Upper lobe of left lung (tissue), 6 donors: Measurements from ENCODE around the gene SNED1. TPM values are rescaled to one million over a fixed set of nuclear protein-coding genes. Genes with fewer than 3 reads are reported as not detected.

ENCODE experiments used
- ATAC-seq, 2 donors: fragments of 200-7000 bp; cut with Tn5 transposase; one replicate each; pipeline ENCODE4 v1.9.1; 2022; ENCODE audit warnings: mild to moderate bottlenecking in 2 of 2, moderate library complexity in 2 of 2; ENCODE audit not compliant: low FRiP score in 2 of 2
- DNase-seq, 2 donors: peaks; one replicate each; pipeline ENCODE4 v3.0.0-alpha.2; 2019 to 2020
- H3K27ac ChIP-seq, 4 donors: fragments of 200-600 bp; sonication (generic); one replicate each; pipeline ENCODE4 v1.5.1; 2016 to 2019
- H3K27me3 ChIP-seq, 4 donors: fragments of 200-600 bp; sonication (generic); one replicate each; pipeline ENCODE4 v1.5.1; 2017 to 2019
- H3K36me3 ChIP-seq, 4 donors: fragments of 200-600 bp; sonication (generic); one replicate each; pipeline ENCODE4 v1.5.1; 2016 to 2019
- H3K4me1 ChIP-seq, 4 donors: fragments of 200-600 bp; sonication (generic); one replicate each; pipeline ENCODE4 v1.5.1; 2018 to 2019
- H3K4me3 ChIP-seq, 4 donors: fragments of 200-600 bp; sonication (generic); one replicate each; pipeline ENCODE4 v1.5.1; 2017 to 2019; ENCODE audit warnings: mild to moderate bottlenecking in 2 of 4, moderate library complexity in 1 of 4
- H3K9me3 ChIP-seq, 4 donors: fragments of 200-600 bp; sonication (generic); one replicate each; pipeline ENCODE4 v1.5.1; 2018 to 2019
- EP300 ChIP-seq, 4 donors: sonication (generic); formaldehyde crosslinking; IDR thresholded peaks; one replicate each; pipeline ENCODE4 v1.5.1; 2017; ENCODE audit warnings: antibody characterized with exemption in 4 of 4, control low read depth in 2 of 4
- POLR2A ChIP-seq, 4 donors: fragments of 450-650 bp; IDR thresholded peaks; one replicate each; pipeline ENCODE4 v1.5.1; 2016 to 2017; ENCODE audit warnings: antibody characterized with exemption in 4 of 4, mild to moderate bottlenecking in 2 of 4
- POLR2AphosphoS5 ChIP-seq, 2 donors: sonication (generic); formaldehyde crosslinking; IDR thresholded peaks; one replicate each; pipeline ENCODE4 v1.5.1; 2017; ENCODE audit warnings: antibody characterized with exemption in 2 of 2
- WGBS, 2 donors: methylation state at CpG; one replicate each; pipeline ENCODE4 v1.1.5; 2017 to 2018; 5-methylcytosine and 5-hydroxymethylcytosine counted together
- total RNA-seq, 6 donors: library from RNA; depleted of rRNA in 4 of 6; stranded (reverse); fragments of >200 nt in 4 of 6; gene quantifications; one replicate each; pipeline versions ENCODE4 v1.1.0 to v1.2.1, GENCODE V29; 2016 to 2021
- TF ChIP-seq, protein P1 (sequence below), 6 experiments: fragments of 450-650 bp in 4 of 6; fragments of 200-600 bp in 2 of 6; sonication (generic) in 2 of 6; IDR thresholded peaks; one replicate each; pipeline ENCODE4 v1.5.1; 2016 to 2019; ENCODE audit warnings: antibody characterized with exemption in 6 of 6
- donor health status: DM: no; HTN: no; CAD: no; lungs with moderate emphysema.
- donor health status: DM: no; HTN: yes; CAD: no; lungs with severe emphysema.

SNED1 gene
- total RNA-seq, 6 donors from 2014 or later: 26.0 to 189 (median 38.9) TPM

DNA sequence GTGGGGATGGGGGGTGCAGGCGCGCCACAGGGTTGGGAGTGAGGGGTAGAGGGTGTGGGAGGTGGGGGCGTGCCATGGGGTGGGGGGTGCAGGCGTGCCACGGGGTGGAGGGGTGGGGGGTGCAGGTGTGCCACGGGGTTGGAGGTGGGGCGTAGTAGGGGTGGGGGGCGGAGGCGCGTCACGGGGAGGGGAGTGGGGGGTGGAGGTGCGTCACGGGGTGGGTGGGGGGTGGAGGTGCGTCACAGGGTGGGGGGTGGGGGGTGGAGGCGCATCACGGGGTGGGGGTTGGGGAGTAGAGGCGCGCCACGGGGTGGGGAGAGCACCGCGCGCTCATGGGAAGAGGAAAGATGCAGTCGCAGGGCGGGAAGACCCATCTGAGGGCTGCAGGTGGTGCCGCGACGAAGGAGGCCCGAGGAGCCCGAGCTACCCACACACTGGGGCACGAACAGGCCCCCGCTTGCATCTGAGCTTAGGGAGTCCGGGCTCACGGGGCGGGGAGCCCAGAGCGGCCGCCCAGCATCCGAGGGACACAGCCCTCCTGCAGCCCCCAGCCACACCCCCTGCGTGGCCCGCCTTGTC lies 37.5 kb downstream of the SNED1 start:
- peak in 1 of 2 donors; percentile 15 for ATAC-seq
- Histone ChIP-seq H3K4me3 (peak overlapping the region in 3 of 4 donors; percentile 31 to 46 (median 42)), H3K36me3 (peaks cover 0 to 41% (median 17%) of the 10 kb centered on the region in 4 donors)

DNA sequence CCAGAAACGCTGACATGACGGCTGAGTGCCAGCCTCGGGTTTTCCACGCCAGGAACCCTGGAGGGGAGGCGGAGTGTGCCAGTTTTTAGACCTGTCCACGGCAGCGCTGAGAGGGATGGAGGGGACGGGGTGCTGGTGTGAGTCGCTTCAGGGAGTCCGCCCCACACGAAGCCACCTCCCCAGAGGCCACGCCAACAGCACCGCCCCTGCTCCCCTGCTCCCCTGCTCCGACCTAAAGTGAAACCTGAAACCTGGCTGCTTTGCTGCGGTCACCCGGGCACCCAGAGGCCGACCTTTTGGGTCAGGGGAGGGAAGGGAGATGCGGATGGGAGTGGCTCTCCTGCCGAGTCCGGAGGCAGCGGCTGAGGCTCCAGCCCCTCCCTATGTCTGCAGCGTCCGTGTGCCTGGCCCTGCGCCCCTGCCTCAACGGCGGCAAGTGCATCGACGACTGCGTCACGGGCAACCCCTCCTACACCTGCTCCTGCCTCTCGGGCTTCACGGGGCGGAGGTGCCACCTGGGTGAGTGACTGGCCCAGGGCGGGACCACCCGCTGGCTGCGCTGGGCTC lies 38.1 kb downstream of the SNED1 start:
- Histone ChIP-seq H3K4me3 (peak overlapping the region in 3 of 4 donors; percentile 31 to 46 (median 42)), H3K27ac (peak overlapping the region in 1 of 4 donors; percentile 37), H3K4me1 (peaks cover 9 to 29% (median 12%) of the 10 kb centered on the region in 4 donors), H3K9me3 (no peaks in the 10 kb centered on the region), H3K27me3 (no peaks in the 10 kb centered on the region), H3K36me3 (peaks cover 0 to 42% (median 16%) of the 10 kb centered on the region in 4 donors)
- WGBS, 2 donors: 36 to 67% methylated on average over 13 to 35 of the region's 36 CpGs
- peak; percentile 38 to 73 for ATAC-seq
- DNase-seq: peak; percentile 71 to 84
- TF ChIP-seq, protein P1, sequence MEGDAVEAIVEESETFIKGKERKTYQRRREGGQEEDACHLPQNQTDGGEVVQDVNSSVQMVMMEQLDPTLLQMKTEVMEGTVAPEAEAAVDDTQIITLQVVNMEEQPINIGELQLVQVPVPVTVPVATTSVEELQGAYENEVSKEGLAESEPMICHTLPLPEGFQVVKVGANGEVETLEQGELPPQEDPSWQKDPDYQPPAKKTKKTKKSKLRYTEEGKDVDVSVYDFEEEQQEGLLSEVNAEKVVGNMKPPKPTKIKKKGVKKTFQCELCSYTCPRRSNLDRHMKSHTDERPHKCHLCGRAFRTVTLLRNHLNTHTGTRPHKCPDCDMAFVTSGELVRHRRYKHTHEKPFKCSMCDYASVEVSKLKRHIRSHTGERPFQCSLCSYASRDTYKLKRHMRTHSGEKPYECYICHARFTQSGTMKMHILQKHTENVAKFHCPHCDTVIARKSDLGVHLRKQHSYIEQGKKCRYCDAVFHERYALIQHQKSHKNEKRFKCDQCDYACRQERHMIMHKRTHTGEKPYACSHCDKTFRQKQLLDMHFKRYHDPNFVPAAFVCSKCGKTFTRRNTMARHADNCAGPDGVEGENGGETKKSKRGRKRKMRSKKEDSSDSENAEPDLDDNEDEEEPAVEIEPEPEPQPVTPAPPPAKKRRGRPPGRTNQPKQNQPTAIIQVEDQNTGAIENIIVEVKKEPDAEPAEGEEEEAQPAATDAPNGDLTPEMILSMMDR (IDR thresholded peaks at IDR 0.05): no peak
- TF ChIP-seq POLR2AphosphoS5 (IDR thresholded peaks at IDR 0.05) (no peak), EP300 (IDR thresholded peaks at IDR 0.05) (no peak), POLR2A (IDR thresholded peaks at IDR 0.05) (no peak)

More for the DNA sequence above, 37.5 kb downstream of the SNED1 start:
- TF ChIP-seq POLR2AphosphoS5 (IDR thresholded peaks at IDR 0.05) (no peak), POLR2A (IDR thresholded peaks at IDR 0.05) (no peak), EP300 (IDR thresholded peaks at IDR 0.05) (no peak)
- TF ChIP-seq, protein P1 (IDR thresholded peaks at IDR 0.05): no peak
- Histone ChIP-seq H3K27me3 (no peaks in the 10 kb centered on the region), H3K4me1 (peaks cover 9 to 29% (median 12%) of the 10 kb centered on the region in 4 donors), H3K9me3 (no peaks in the 10 kb centered on the region), H3K27ac (peak overlapping the region in 1 of 4 donors; percentile 37)
- peak in 1 of 2 donors; percentile 82 for DNase-seq
- WGBS, 2 donors: 33 to 39% methylated on average over 13 to 20 of the region's 39 CpGs

DNA sequence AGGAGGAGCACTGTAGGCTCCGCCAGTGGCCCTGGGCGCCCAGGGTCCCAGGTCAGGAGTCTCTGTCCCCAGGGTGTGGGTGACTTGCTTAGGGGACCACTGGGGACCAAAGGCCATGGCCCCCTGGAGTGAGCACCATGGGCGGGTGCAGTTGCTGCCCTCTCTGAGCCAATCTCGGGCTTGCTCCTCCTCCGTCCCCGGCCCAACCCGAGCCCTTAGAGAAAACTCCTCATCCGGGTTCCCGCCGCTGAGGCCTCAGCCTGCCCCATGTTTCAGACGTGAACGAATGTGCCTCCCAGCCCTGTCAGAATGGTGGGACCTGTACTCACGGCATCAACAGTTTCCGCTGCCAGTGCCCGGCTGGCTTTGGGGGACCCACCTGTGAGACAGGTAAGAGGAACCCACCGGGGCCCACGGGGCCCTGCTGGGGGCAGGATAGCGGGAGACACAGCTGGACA lies 38.6 kb downstream of the SNED1 start:
- TF ChIP-seq EP300 (IDR thresholded peaks at IDR 0.05) (no peak), POLR2A (IDR thresholded peaks at IDR 0.05) (no peak)
- TF ChIP-seq, protein P1 (IDR thresholded peaks at IDR 0.05): no peak
- peaks cover 0 to 43% (median 14%) of the 10 kb centered on the region in 4 donors for H3K36me3 ChIP-seq
- no peak for ATAC-seq

DNA sequence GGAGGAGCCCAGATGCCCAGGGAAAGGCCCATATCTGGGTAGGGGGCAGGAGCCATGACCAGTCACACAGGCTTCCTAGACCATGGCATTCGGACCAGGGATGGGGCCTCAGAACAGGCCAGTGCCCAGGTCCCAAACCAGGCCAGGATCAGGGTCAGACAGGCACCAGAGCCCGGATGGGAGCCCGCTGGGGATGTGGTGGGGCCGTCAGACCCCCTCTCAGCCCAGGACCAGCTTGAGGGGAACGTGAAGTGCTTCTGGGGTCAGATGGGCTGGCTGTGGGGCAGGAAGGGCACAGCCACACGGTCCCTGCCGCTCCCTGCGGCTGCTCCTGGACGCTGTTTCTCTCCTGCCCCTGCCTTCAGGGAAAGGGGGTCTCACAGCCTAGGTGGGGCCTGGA lies 39.1 kb downstream of the SNED1 start:
- Histone ChIP-seq H3K36me3 (peaks cover 0 to 43% (median 14%) of the 10 kb centered on the region in 4 donors), H3K9me3 (no peaks in the 10 kb centered on the region), H3K27ac (no peak overlapping the region), H3K4me3 (no peak overlapping the region), H3K27me3 (no peaks in the 10 kb centered on the region), H3K4me1 (peaks cover 9 to 24% (median 12%) of the 10 kb centered on the region in 4 donors)
- WGBS, 2 donors: 96% methylated on average over 6 to 9 of the region's 9 CpGs
- TF ChIP-seq, protein P1 (IDR thresholded peaks at IDR 0.05): no peak
- TF ChIP-seq POLR2A (IDR thresholded peaks at IDR 0.05): no peak
- no peak for TF ChIP-seq EP300 (IDR thresholded peaks at IDR 0.05)
- DNase-seq: no peak
- ATAC-seq: no peak

More for the DNA sequence above, 38.6 kb downstream of the SNED1 start:
- Histone ChIP-seq H3K27me3 (no peaks in the 10 kb centered on the region), H3K27ac (peak overlapping the region in 1 of 4 donors; percentile 37), H3K4me3 (peak overlapping the region in 3 of 4 donors; percentile 31 to 46 (median 42)), H3K4me1 (peaks cover 9 to 24% (median 12%) of the 10 kb centered on the region in 4 donors), H3K9me3 (no peaks in the 10 kb centered on the region)
- no peak for DNase-seq
- WGBS, 2 donors: 82 to 100% methylated on average over 3 to 16 of the region's 18 CpGs
